HUES48 (cell line): ENCODE measurements around the gene PSG11.
"Not testable (repeated sequence)": the region's sequence is repeated elsewhere in the genome, so short reads cannot be mapped to it uniquely, and the experiment has no call there.

Experiments used
- H3K27ac ChIP-seq: one replicate; pipeline ENCODE4 v1.7.0; 2013; ENCODE audit warnings: low read depth, low read length, inconsistent platforms
- H3K27me3 ChIP-seq: 2 replicates; pipeline ENCODE4 v1.6.1; 2013; ENCODE audit warnings: mild to moderate bottlenecking, low read length; ENCODE audit not compliant: control insufficient read depth, insufficient read depth
- H3K36me3 ChIP-seq: 2 replicates; pipeline ENCODE4 v1.6.1; 2013; ENCODE audit warnings: low read length; ENCODE audit not compliant: control insufficient read depth, insufficient read depth
- H3K4me1 ChIP-seq: 2 replicates; pipeline ENCODE4 v1.6.1; 2013; ENCODE audit warnings: mild to moderate bottlenecking, low read length; ENCODE audit not compliant: control insufficient read depth, insufficient read depth
- H3K4me3 ChIP-seq: 2 replicates; pipeline ENCODE4 v1.5.1; 2013; ENCODE audit warnings: mild to moderate bottlenecking, low read depth, low read length
- H3K9ac ChIP-seq: 2 replicates; pipeline ENCODE4 v1.6.1; 2013; ENCODE audit warnings: mild to moderate bottlenecking, low read depth, low read length, moderate library complexity
- H3K9me3 ChIP-seq: 2 replicates; pipeline ENCODE4 v1.6.1; 2013; ENCODE audit warnings: low read length; ENCODE audit not compliant: control insufficient read depth, insufficient read depth

Gene PSG11

DNA sequence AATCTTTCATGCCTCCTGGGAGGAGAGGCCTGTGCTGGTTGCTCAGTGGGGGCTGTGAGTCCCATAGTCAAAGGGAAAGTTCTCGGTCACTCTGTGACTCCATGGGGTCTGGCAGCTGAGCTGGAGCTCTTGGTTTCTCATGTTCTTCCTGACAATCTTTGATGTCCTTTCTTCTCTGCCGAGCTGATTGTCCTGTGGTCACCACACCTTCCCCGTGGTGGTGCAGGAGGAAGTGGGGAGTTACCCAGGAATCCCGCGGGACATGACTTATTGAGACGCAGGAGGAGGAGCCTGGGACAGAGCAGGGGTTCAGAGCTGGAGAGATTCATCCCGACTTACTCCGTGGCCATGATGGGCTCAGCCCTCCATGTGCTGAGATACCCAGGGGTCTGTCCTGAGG is 792 bp upstream of the PSG11 start:
- H3K4me1 ChIP-seq, H3K27ac ChIP-seq, H3K27me3 ChIP-seq, H3K36me3 ChIP-seq, H3K9ac ChIP-seq, H3K4me3 ChIP-seq: not testable (repeated sequence)
- H3K9me3 ChIP-seq = peaks cover 39% of the 10 kb centered on the region

GRCh38 chr19:43022098-43022497 is 4.2 kb downstream of the PSG11 start:
- peaks cover 14% of the 10 kb centered on the region; the same call in 1 of the 2 replicates for H3K9me3 ChIP-seq
- H3K27ac ChIP-seq, H3K9ac ChIP-seq, H3K36me3 ChIP-seq, H3K4me3 ChIP-seq, H3K27me3 ChIP-seq, H3K4me1 ChIP-seq: not testable (repeated sequence)

DNA sequence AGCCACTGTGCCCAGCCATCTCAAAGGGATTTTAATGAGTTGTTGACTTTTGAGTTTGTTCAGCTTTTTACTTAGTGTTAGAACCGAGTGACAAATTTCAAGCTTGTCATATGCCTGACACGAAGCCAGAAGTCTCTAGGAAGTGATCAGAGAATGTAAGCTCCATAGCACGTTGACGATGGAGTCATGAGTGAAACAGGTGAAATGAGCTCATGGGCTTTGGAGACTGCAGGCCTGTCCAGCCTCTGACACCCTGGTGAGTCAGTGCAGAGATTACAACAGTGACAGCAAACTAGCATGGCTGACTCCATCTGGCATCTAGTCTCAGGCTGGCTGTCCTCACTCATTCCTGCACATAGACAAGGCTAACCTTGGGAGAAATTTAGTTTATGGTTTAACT is 4.6 kb downstream of the PSG11 start:
- not testable (repeated sequence) for H3K27me3 ChIP-seq, H3K27ac ChIP-seq, H3K36me3 ChIP-seq, H3K4me3 ChIP-seq, H3K4me1 ChIP-seq, H3K9ac ChIP-seq
- H3K9me3 ChIP-seq = peaks cover 14% of the 10 kb centered on the region; the same call in 1 of the 2 replicates

DNA sequence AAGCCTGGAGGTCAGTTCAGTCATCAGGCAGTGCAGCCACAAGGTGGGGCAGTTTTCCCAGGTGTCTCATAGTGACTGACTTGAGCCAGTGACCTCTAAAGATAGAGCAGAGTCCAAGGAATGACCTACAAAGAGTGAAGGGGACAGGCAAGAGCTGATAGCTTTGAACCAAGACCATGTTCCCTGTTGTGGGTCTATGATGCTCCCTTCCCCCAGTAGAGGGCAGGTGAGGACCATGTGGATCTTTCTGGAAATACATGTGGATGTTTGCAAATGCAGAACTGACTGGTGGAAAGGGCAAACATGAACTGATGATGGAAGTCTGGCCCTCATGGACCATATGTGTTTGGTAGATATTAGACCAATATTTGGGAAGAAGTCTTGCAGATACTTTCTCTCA is 6.7 kb downstream of the PSG11 start:
- H3K36me3 ChIP-seq, H3K4me3 ChIP-seq, H3K27ac ChIP-seq, H3K9ac ChIP-seq, H3K27me3 ChIP-seq, H3K4me1 ChIP-seq: not testable (repeated sequence)
- peaks cover 19% of the 10 kb centered on the region; the same call in 1 of the 2 replicates for H3K9me3 ChIP-seq

DNA sequence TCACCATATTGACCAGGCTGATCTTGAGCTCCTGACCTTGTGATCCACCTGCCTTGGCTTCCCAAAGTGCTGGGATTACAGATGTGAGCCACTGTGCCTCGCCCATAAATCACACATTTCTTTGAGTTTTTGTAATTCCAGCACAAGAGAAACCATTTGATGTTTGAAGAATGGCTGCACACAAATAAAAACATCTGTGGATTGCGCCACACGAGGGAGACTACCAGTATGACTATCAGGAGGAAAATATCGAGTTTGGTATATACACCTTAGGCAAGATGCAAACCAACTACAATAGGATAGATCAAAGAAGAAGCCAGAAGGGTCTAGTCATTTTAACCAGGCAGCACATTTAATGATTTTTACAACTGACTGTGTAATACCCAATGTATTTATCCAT is 20.4 kb downstream of the PSG11 start:
- H3K27me3 ChIP-seq, H3K9ac ChIP-seq, H3K36me3 ChIP-seq, H3K4me3 ChIP-seq, H3K4me1 ChIP-seq, H3K27ac ChIP-seq: not testable (repeated sequence)
- peaks cover 30% of the 10 kb centered on the region for H3K9me3 ChIP-seq

- H3K9ac ChIP-seq, H3K4me3 ChIP-seq, H3K4me1 ChIP-seq, H3K36me3 ChIP-seq, H3K27ac ChIP-seq, H3K27me3 ChIP-seq: not testable (repeated sequence)
- peaks cover 30% of the 10 kb centered on the region for H3K9me3 ChIP-seq
These were observed 21.4 kb downstream of the PSG11 start for GRCh38 chr19:43004846-43005245.

- peaks cover 32% of the 10 kb centered on the region for H3K9me3 ChIP-seq
- not testable (repeated sequence) for H3K9ac ChIP-seq, H3K27ac ChIP-seq, H3K4me1 ChIP-seq, H3K27me3 ChIP-seq, H3K36me3 ChIP-seq, H3K4me3 ChIP-seq
These were observed 22.6 kb downstream of the PSG11 start for GRCh38 chr19:43003634-43004033.

DNA sequence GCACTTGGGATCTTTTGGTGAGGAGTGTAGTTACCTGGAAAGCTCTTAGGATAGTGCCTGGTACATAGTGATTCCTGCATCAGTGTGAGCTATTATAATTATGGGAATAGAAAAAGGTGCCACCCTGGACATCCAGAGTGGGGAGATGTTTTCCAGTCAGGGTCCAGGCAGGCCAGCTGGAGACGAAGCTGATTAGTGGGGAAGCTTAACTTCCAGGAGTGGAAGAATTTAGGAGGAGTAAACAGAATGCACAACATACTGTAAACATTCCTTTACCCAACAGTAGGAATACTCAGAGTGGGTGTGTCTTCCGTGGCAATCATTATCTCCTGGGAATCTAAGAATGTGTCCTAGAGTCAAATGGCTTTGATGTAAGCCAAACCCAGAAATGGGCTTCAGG is 23.3 kb downstream of the PSG11 start:
- H3K9ac ChIP-seq, H3K27ac ChIP-seq, H3K27me3 ChIP-seq, H3K4me1 ChIP-seq, H3K36me3 ChIP-seq, H3K4me3 ChIP-seq: not testable (repeated sequence)
- peaks cover 36% of the 10 kb centered on the region for H3K9me3 ChIP-seq

GRCh38 chr19:42996161-42996560 is 30.1 kb downstream of the PSG11 start:
- H3K36me3 ChIP-seq, H3K27me3 ChIP-seq, H3K4me1 ChIP-seq, H3K9ac ChIP-seq, H3K27ac ChIP-seq, H3K4me3 ChIP-seq: not testable (repeated sequence)
- peaks cover 29% of the 10 kb centered on the region for H3K9me3 ChIP-seq

DNA sequence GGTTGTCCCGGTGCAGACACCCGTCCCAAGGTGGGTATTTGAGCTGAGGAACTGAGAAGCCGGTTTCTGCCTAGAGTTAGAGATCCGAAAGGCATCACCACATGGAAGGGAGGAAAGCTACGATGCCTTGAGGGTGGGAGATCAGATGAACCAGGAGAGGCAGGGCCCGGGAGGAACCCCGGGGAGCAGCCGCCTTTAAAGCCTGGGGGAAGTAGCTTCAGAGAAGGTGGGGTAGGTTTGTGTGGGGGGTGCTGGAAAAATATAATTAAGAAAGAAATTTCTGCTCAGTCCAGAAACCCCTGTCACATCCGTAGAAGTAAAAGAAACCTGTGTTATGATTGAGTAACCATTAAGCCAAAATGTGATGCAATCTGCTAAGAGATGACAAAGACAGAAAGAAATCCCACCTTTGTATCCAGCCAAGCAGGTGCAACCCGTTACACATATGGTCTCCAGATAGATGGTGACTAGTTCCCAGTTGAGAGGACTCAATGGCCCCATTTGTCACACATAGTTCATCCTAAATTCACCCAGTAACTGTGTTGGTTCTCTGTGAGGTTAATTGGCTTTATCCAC is 34.2 kb downstream of the PSG11 start:
- H3K36me3 ChIP-seq, H3K4me1 ChIP-seq, H3K27me3 ChIP-seq, H3K4me3 ChIP-seq, H3K9ac ChIP-seq, H3K27ac ChIP-seq: not testable (repeated sequence)
- peaks cover 43% of the 10 kb centered on the region for H3K9me3 ChIP-seq

GRCh38 chr19:42989851-42990250 is 36.4 kb downstream of the PSG11 start:
- Histone ChIP-seq H3K9ac (no peak overlapping the region), H3K27ac (no peak overlapping the region)

DNA sequence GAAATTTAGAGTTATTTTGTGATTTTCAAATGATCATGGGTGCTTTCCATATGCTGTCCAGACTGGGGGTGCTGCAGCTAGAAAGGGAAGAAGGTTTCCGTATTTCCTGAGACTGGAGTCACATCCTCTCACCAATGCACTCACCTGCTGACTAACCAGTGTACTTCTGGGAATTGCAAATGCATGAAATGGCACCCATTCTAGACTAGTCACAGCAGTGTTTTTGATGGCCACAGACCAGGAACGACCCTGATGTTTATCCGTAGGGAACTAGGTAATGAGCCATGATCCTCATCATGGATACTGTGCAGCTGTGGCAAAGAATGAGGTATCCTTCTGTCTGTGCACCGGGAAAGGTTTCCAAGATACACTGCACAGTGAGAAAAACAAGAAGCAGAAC is 37.1 kb downstream of the PSG11 start:
- not testable (repeated sequence) for H3K9ac ChIP-seq, H3K4me1 ChIP-seq, H3K27me3 ChIP-seq, H3K27ac ChIP-seq, H3K36me3 ChIP-seq, H3K4me3 ChIP-seq
- peaks cover 50% of the 10 kb centered on the region for H3K9me3 ChIP-seq

More at GRCh38 chr19:42989851-42990250, 36.4 kb downstream of the PSG11 start:
- Histone ChIP-seq H3K9me3 (peaks cover 52% of the 10 kb centered on the region), H3K27me3 (no peaks in the 10 kb centered on the region), H3K4me1 (no peaks in the 10 kb centered on the region), H3K36me3 (no peaks in the 10 kb centered on the region), H3K4me3 (no peak overlapping the region)
